NAMALWA (cell line): ENCODE results near the gene CDC42BPA.
"Not testable (repeated sequence)": the region's sequence is repeated elsewhere in the genome, so short reads cannot be mapped to it uniquely, and the experiment has no call there.

ENCODE experiments used
- DNase-seq: peaks from one replicate; pipeline ENCODE4 v3.0.0-alpha.2; 2015; ENCODE audit warnings: low spot score

The CDC42BPA gene, protein sequence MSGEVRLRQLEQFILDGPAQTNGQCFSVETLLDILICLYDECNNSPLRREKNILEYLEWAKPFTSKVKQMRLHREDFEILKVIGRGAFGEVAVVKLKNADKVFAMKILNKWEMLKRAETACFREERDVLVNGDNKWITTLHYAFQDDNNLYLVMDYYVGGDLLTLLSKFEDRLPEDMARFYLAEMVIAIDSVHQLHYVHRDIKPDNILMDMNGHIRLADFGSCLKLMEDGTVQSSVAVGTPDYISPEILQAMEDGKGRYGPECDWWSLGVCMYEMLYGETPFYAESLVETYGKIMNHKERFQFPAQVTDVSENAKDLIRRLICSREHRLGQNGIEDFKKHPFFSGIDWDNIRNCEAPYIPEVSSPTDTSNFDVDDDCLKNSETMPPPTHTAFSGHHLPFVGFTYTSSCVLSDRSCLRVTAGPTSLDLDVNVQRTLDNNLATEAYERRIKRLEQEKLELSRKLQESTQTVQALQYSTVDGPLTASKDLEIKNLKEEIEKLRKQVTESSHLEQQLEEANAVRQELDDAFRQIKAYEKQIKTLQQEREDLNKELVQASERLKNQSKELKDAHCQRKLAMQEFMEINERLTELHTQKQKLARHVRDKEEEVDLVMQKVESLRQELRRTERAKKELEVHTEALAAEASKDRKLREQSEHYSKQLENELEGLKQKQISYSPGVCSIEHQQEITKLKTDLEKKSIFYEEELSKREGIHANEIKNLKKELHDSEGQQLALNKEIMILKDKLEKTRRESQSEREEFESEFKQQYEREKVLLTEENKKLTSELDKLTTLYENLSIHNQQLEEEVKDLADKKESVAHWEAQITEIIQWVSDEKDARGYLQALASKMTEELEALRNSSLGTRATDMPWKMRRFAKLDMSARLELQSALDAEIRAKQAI (N-terminal part only)

DNA sequence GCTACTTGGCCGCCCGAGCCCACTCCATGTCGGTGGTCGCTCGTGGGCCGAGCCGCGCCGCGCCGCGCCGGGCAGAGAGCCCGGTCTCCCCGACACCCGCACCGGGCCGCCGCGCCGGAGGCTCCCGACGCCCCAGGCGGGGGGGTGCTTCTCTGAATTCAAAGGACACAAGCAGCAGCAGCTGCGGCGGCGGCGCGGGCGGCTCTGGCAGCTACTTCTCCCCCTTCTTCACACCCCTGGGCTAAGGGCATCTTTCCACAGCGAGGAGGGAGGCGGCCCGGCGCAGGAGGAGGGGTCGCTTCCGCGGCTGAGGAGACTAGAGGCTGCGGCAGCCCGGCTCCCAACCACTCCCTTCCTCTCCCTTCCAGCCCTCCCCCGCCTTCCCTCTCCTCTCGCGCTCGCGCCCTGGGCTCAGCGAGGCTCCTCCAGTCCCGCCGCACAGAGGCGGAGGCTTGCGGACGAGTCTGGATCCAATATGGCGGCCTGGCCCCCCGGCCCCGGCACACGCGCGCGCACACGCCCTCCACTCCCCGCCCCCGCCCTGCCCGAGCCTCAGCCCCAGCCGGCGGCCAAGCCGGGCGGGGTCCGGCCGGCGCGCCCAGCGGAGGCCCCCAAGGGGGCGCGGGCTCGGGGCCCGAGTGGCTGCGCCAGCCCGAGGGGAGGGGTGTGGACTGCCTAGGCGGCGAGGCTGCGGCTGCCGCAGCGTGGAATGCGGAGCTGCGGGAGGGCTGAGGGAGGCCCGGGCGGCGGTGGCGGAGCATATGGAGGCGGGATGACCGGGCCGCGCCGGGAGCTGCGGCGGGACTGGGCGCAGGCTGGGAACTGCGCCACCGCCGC lies at the start of gene CDC42BPA:
Gene CDC42BPA, minus strand, starts transcription at position 477 of the 837 bp plus-strand sequence. CDS start 1,310 bp downstream, outside the sequence.
- no peak for DNase-seq

DNA sequence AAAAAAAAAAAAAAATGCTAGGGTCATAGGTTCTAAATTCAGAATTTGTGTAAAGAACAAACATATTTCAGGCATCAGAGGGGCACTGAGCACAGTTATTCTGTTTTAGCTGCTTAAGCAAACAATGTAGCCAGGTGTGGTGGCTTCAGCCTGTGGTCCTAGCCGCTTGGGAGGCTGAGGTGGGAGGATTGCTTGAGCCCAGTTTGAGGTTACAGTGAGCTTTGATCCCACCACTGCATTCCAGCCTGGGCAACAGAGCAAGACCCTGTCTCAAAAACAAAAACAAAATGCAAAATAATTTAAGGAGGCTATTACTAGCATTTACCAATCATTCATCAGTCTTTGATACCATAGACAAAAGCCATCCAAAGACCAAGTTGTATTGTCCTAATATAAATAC lies 49.7 kb upstream of the CDC42BPA start:
- no peak for DNase-seq

DNA sequence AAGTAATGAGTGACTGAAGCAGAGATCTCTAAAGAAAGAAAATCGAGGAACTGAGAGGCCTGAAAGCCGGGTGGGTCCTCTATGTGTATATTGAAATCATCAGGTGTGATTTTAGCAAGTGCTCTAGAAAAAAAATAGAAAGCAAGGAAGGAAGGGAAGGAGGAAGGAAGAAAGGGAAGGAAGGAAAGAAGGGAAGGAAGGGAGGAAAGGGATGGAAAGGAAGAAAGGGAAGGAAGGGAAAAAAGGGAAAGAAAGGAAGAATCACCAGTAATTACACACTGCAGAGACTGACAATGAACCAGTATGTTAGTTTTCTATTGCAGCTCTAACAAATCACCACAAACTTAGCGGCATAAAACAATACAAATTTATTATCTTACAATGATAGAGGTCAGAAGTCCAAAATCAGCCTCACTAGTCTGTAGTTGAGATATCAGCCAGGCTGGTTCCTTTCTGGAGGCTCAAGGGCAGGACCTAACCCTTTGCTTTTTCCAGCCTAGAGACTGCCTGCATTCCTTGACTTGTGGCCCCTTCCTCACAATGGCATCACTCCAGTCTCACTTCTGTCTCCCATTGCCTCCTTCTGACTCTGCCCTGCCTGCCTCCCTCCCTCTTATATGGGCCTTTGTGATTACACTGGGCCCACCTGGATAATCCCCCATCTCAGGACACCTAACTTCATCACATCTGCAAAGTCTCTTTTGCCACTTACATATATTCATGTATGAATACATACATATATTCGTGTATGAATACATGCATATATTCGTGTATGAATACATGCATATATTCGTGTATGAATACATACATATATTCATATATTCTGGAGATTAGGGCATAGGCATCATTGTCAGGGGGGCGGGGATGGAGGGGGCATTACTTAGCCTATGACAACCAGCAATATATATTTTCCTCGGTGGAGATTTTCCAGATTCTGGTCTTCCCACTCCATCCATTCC lies 47.5 kb upstream of the CDC42BPA start:
- DNase-seq, result no peak

- no peak for DNase-seq
Measured at GRCh38 chr1:227364657-227365056, 46.4 kb upstream of the CDC42BPA start.

DNA sequence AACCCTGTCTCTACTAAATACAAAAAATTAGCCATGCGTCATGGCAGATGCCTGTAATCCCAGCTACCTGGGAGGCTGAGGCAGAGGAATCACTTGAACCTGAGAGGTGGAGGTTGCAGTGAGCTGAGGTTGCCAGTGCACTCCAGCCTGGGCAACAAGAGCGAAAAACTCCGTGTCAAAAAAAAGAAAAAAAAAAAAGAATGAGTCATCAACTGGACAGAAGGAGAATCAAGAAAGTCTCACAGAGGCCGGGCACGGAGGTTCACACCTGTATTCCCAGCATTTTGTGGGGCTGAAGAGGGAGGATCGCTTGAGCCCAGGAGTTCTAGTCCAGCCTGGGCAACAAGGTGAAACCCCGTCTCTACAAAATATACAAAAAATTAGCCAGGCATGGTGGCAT lies 45.5 kb upstream of the CDC42BPA start:
- no peak for DNase-seq

DNA sequence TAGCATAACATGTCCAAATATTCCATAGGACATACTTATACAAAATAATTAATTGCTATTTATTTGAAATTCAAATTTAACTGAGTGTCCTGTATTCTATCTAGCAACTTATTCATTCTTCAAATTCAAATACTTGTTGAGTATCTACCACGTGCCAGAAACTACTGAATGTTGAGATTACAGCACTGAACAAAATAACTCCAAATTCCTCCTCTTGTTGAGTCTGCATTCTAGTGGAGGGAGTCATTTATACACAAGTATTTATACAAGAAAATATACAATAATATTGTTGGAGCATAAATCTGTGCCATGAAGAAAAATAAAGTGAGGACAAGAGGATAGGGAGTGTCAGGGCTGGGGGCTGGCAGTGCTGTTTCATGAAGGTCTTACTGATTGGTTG lies 43.7 kb upstream of the CDC42BPA start:
- no peak for DNase-seq

DNA sequence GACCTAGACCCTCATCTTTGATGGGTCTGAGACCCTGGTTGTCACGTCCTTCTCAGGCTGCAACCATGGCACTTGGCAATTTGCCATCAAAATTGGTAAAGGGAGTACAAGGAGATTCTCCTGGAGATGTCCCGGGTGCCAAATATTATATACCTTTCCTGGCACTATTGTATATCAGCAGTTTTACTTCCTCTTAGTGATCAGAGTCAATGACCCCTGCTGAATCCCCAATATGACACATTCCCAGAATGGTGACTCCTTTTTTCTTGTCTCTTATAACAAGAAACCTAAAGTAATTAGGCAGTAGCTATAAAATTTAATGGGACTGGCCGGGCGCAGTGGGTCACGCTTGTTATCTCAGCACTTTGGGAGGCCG lies 39.6 kb upstream of the CDC42BPA start:
- no peak for DNase-seq

DNA sequence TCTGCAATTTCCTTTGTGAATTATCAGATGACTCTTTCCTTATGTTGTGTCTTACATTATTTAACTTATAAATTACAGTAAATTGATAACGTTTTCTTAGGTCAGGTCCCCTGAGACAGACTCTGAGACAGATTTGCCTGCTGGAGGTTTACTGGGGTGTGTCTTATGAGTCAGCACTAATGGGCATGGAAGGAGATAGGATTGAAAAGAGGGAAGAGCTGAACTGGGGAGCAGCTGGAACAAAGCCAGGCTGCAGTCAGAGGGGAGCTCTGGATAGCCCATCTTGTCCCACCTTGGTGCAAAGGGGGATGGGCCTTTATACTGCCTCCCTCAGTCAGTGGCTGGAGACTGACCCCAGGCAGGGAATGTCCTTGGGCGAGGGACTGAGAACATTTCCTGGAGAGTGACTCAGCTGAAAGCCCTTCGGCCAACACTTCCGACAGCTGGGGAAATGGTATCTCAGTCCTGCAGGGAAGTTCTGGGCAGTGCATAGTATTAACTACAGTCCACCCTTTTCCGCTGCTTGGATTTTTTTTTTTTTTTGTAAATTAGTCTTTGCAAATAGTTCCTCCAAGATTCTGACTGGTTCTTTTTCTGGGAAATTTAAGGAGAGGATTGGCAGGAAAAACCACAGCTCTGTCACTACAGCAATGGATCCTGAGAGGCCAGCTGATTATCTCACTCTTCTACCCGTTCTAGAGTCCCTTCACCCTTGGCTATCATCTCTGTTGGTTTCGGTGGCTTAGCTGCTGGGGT lies 39.1 kb upstream of the CDC42BPA start:
- no peak for DNase-seq

DNA sequence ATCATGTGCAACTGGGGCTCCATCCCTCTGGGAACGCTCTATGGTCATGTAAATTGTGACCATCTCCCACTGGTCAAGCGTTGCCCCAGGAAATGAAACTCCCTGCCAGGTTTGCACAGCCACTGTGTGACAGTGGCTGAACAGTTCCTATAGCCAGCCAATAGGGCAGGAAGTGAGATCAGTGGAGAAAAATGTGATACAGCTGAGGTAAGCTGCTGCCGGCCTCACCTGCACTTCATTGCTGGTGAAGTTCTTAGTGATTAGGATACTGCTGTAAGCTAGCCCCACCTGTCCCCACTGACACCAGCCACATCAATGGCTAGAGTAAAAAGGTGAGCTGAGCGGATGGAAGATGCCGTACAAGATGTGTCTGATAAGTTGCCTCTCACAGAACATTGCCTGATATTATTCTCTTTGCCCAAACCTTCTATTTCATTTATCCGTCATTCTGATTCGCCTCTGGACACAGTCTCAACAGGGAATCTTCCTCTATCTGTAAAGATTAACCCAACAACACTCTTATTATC lies 38.4 kb upstream of the CDC42BPA start:
- DNase-seq, result no peak

DNA sequence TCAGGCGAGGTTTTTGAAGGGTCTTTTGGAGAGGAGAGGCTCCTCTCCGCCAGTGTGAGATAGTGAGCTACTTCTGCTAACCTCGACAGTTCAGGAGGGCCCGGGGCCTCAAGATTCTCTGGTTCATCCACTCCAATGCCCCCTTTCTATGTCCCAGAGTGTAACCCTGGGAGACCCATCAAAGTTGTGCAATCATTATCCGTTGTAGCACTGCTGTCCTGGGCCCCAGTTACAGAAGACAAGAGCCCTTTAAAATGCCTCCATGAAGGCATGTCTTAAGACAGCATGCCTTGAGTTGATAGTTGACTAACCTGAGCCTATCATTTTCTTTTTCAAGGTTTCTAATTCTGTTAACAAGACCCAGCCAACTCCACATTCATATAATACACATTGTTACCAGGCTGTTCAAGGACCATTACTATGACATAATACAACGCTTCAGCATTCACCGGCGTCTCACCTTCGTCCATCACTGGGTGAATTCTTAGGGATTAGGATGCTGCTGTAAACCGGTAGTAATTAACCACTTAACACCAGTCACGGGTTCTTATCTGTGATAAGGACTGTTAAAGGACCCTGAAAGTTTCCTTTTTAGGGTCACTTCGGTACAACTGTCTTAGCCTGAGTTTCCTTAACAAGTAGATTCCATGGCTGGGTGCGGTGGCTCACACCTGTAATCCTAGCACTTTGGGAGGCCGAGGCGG lies 37.4 kb upstream of the CDC42BPA start:
- no peak for DNase-seq

DNA sequence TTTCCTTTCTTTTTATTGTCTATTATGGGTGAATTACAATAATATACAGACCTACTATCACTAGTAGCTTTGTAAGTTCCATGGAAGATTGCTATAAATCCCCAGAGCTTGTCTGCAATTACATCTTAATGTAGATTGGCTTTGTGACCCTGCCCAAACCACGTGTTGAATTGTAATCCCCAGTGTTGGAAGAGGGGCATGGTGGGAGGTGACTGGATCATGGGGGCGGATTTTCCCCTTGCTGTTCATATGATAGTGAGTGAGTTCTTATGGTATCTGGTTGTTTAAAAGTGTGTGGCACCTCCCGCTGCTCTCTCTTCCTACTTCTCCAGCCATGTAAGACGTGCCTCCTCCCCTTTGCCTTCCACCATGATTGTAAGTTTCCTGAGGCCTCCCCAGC lies 34.9 kb upstream of the CDC42BPA start:
- no peak for DNase-seq

- not testable (repeated sequence) for DNase-seq
Measured at GRCh38 chr1:227352164-227352563, 33.9 kb upstream of the CDC42BPA start.

- no peak for DNase-seq
Measured at GRCh38 chr1:227351443-227351842, 33.2 kb upstream of the CDC42BPA start.

DNA sequence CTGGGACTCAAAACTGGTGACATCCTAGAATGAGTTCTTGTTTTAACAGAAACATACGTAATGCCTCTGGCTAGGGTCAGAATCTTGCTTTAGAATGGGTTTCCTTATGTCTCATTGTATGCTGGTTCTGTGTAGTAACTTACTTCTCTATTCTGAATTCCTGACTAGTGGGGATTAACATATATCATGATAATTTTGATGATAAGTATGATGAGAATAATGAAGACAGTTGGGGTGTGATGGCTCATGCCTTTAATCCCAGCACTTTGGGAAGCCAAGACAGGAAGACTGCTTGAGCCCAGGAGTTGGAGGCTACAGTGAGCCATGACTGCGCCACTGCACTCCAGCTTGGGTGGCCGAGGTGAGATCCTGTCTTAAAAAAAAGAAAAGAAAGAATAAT lies 31.7 kb upstream of the CDC42BPA start:
- no peak for DNase-seq

GRCh38 chr1:227343727-227344551 lies 25.6 kb upstream of the CDC42BPA start:
- DNase-seq, result no peak

GRCh38 chr1:227343206-227343605 lies 24.9 kb upstream of the CDC42BPA start:
- no peak for DNase-seq

- no peak for DNase-seq
Measured at GRCh38 chr1:227342075-227342829, 24.0 kb upstream of the CDC42BPA start.

DNA sequence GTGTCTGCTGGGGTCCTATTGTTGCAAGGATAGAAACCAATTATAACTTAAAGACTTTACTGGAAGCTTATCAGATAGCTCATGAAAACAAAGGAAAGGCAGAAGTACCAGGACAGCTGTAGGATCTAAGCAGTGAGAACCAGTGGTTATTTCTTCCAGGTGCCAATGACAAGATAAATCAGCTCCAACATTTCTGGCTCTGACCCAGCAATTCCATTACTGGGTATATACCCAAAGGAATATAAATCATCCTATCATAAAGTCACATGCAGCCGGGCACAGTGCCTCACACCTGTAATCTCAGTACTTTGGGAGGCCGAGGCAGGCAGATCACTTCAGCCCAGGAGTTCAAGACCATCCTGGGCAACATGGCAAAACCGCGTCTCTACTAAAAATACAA lies 17.8 kb upstream of the CDC42BPA start:
- DNase-seq, result not testable (repeated sequence)
